Measurements from ENCODE around the gene MCHR1.

The MCHR1 gene

GRCh38 chr22:40679964-40680818, 907 bp downstream of the MCHR1 start:
- no peak for DNase-seq (ENCODE audit: low read depth)
- TF ChIP-seq CTCF (IDR thresholded peaks at IDR 0.05; ENCODE audit: low read depth, low read length) (no peak), MAX (IDR thresholded peaks at IDR 0.05; ENCODE audit: low read depth, low read length) (no peak), MYC (IDR thresholded peaks at IDR 0.05; ENCODE audit: low read depth, low read length) (no peak), POLR2A (IDR thresholded peaks at IDR 0.05; ENCODE audit: extremely low read depth, insufficient read length) (no peak)
- no peak overlapping the region for H3K4me3 ChIP-seq (ENCODE audit: low read depth, low read length)

GRCh38 chr22:40680819-40681183, 1.5 kb downstream of the MCHR1 start:
- TF ChIP-seq MAX (IDR thresholded peaks at IDR 0.05; ENCODE audit: low read depth, low read length) (no peak), POLR2A (IDR thresholded peaks at IDR 0.05; ENCODE audit: extremely low read depth, insufficient read length) (no peak), MYC (IDR thresholded peaks at IDR 0.05; ENCODE audit: low read depth, low read length) (no peak), CTCF (IDR thresholded peaks at IDR 0.05; ENCODE audit: low read depth, low read length) (no peak)
- no peak overlapping the region for H3K4me3 ChIP-seq (ENCODE audit: low read depth, low read length)
- no peak for DNase-seq (ENCODE audit: low read depth)

- no peak for TF ChIP-seq MAX (IDR thresholded peaks at IDR 0.05; ENCODE audit: low read depth, low read length)
- no peak for TF ChIP-seq POLR2A (IDR thresholded peaks at IDR 0.05; ENCODE audit: extremely low read depth, insufficient read length)
- TF ChIP-seq CTCF (IDR thresholded peaks at IDR 0.05; ENCODE audit: low read depth, low read length) = no peak
- TF ChIP-seq MYC (IDR thresholded peaks at IDR 0.05; ENCODE audit: low read depth, low read length) = no peak
- no peak overlapping the region for H3K4me3 ChIP-seq (ENCODE audit: low read depth, low read length)
- DNase-seq (ENCODE audit: low read depth) = no peak
Measured at GRCh38 chr22:40681451-40681850, 2.2 kb downstream of the MCHR1 start.

GRCh38 chr22:40684728-40685127, 5.4 kb downstream of the MCHR1 start:
- DNase-seq (ENCODE audit: low read depth) = no peak
- H3K4me3 ChIP-seq (ENCODE audit: low read depth, low read length) = no peak overlapping the region
- TF ChIP-seq CTCF (IDR thresholded peaks at IDR 0.05; ENCODE audit: low read depth, low read length) = no peak
- TF ChIP-seq MAX (IDR thresholded peaks at IDR 0.05; ENCODE audit: low read depth, low read length) = no peak
- no peak for TF ChIP-seq POLR2A (IDR thresholded peaks at IDR 0.05; ENCODE audit: extremely low read depth, insufficient read length)
- no peak for TF ChIP-seq MYC (IDR thresholded peaks at IDR 0.05; ENCODE audit: low read depth, low read length)

- no peak for DNase-seq (ENCODE audit: low read depth)
- no peak overlapping the region for H3K4me3 ChIP-seq (ENCODE audit: low read depth, low read length)
- TF ChIP-seq MYC (IDR thresholded peaks at IDR 0.05; ENCODE audit: low read depth, low read length) (no peak), CTCF (IDR thresholded peaks at IDR 0.05; ENCODE audit: low read depth, low read length) (no peak), POLR2A (IDR thresholded peaks at IDR 0.05; ENCODE audit: extremely low read depth, insufficient read length) (no peak), MAX (IDR thresholded peaks at IDR 0.05; ENCODE audit: low read depth, low read length) (no peak)
Measured at GRCh38 chr22:40685406-40685805, 6.1 kb downstream of the MCHR1 start.

Measured in NB4 (cell line).